Motor neuron (in vitro differentiated cells): ENCODE results near the gene PAK6. TPM values are rescaled to one million over a fixed set of nuclear protein-coding genes. Genes with fewer than 3 reads are reported as not detected.

Experiments used
- ATAC-seq, 8 experiments: fragments of 200-7000 bp; cut with Tn5 transposase; replicated peaks in 6 of 8; 2 replicates each; pipeline ENCODE4 v1.8.0; 2021; ENCODE audit warnings: mild to moderate bottlenecking in 8 of 8, moderate library complexity in 8 of 8
- H3K27ac ChIP-seq, 2 donors: fragments of 250-450 bp; sonication (Bioruptor Pico); 2 replicates each; pipeline ENCODE4 v1.9.0; 2021; ENCODE audit warnings: antibody characterized with exemption in 2 of 2, mild to moderate bottlenecking in 2 of 2, moderate library complexity in 1 of 2
- H3K4me1 ChIP-seq, 2 donors: fragments of 250-450 bp; sonication (Bioruptor Pico); replicated peaks in 1 of 2; 2 replicates each; pipeline ENCODE4 v1.6.1; 2021; ENCODE audit warnings: antibody characterized with exemption in 2 of 2, mild to moderate bottlenecking in 2 of 2, moderate library complexity in 1 of 2
- H3K4me3 ChIP-seq, 5 donors: fragments of 250-450 bp; sonication (Bioruptor Pico); 2 replicates each; pipeline ENCODE4 v1.9.0; 2021; ENCODE audit warnings: antibody characterized with exemption in 5 of 5, mild to moderate bottlenecking in 5 of 5, moderate library complexity in 4 of 5
- WGBS, 10 experiments: fragments of 450-650 bp; shearing (Covaris generic); methylation state at CpG; one replicate each; pipeline ENCODE4 v1.0.0; 2022; 5-methylcytosine and 5-hydroxymethylcytosine counted together
- in situ Hi-C, 9 experiments: fragments of 400-800 bp; cut with MboI; loops; one replicate each; pipeline ENCODE4 v1.15.0; 2021; ENCODE audit warnings: low sequenced_read_pairs in 9 of 9, low pct_unique_long_range_greater_than_20kb in 2 of 9; ENCODE audit not compliant: unreplicated experiment in 9 of 9
- total RNA-seq, 8 experiments: library from RNA; unstranded; fragments of 300-600 nt; gene quantifications; 2 replicates each; pipeline versions ENCODE4 v1.2.3 to v1.2.4, GENCODE V29; 2022

The PAK6 gene
- total RNA-seq, 8 experiments from 2014 or later, result 0.56 to 13.1 (median 2.3) TPM

- in situ Hi-C loops, result no loop called here
- ATAC-seq, result peak in 5 of 8 experiments; percentile 7 to 18 (median 9)
- WGBS, 10 experiments, result 34 to 80% (median 53%) methylated on average over 1 to 3 of the region's 7 CpGs; no CpG with 5 or more reads in 7 of the 10 experiments
- Histone ChIP-seq H3K4me3 (no peak overlapping the region), H3K4me1 (peaks cover 18 to 29% of the 10 kb centered on the region in 2 donors), H3K27ac (no peak overlapping the region)
Measured at GRCh38 chr15:40306908-40307307, 68.0 kb downstream of the PAK6 start.

GRCh38 chr15:40307421-40308211 lies 68.8 kb downstream of the PAK6 start, which contains the start of gene PLCB2:
Gene PLCB2 (minus strand): TSS chr15:40307935. CDS start chr15:40307672, 263 bp downstream.
- no peak within 1 kb of the TSS for H3K4me3 ChIP-seq
- peak in 7 of 8 experiments; percentile 37 to 76 (median 67) for ATAC-seq

GRCh38 chr15:40309344-40309862 lies 70.5 kb downstream of the PAK6 start:
- in situ Hi-C loops, result no loop called here
- Histone ChIP-seq H3K4me3 (no peak overlapping the region), H3K4me1 (peaks cover 18 to 33% of the 10 kb centered on the region in 2 donors), H3K27ac (no peak overlapping the region)
- 65 to 100% (median 84%) methylated on average over 1 to 7 of the region's 8 CpGs; no CpG with 5 or more reads in 2 of the 10 experiments for WGBS, 10 experiments
- ATAC-seq, result no peak

More at GRCh38 chr15:40307421-40308211, 68.8 kb downstream of the PAK6 start, which contains the start of gene PLCB2:
- WGBS, 10 experiments, result 60 to 93% (median 60%) methylated on average over 1 to 2 of the region's 15 CpGs; no CpG with 5 or more reads in 7 of the 10 experiments
- in situ Hi-C loops, result no loop called here
- peak within 1 kb of the TSS in 1 of 2 donors; percentile 49 for H3K27ac ChIP-seq
- peaks cover 18 to 29% of the 10 kb centered on the region in 2 donors for H3K4me1 ChIP-seq

- H3K27ac ChIP-seq, result no peak overlapping the region
- ATAC-seq, result peak; percentile 47 to 86 (median 68)
Measured at GRCh38 chr15:40310001-40310959, 71.4 kb downstream of the PAK6 start.

GRCh38 chr15:40310993-40311392 lies 72.1 kb downstream of the PAK6 start:
- in situ Hi-C loops, result no loop called here
- H3K4me1 ChIP-seq, result peaks cover 18 to 33% of the 10 kb centered on the region in 2 donors
- 0 to 49% (median 34%) methylated on average over 1 to 3 of the region's 3 CpGs; no CpG with 5 or more reads in 1 of the 10 experiments for WGBS, 10 experiments
- no peak for ATAC-seq
- no peak overlapping the region for H3K4me3 ChIP-seq
- no peak overlapping the region for H3K27ac ChIP-seq

More at GRCh38 chr15:40310001-40310959, 71.4 kb downstream of the PAK6 start:
- 0 to 40% (median 0%) methylated on average over 1 to 4 of the region's 4 CpGs; no CpG with 5 or more reads in 1 of the 10 experiments for WGBS, 10 experiments
- Histone ChIP-seq H3K4me3 (no peak overlapping the region), H3K4me1 (peaks cover 18 to 33% of the 10 kb centered on the region in 2 donors)
- in situ Hi-C loops, result no loop called here

- no peak overlapping the region for H3K27ac ChIP-seq
- ATAC-seq, result no peak
- WGBS, 10 experiments, result 53 to 100% (median 81%) methylated on average over 2 to 9 of the region's 10 CpGs; no CpG with 5 or more reads in 2 of the 10 experiments
- in situ Hi-C loops, result no loop called here
- H3K4me3 ChIP-seq, result no peak overlapping the region
- H3K4me1 ChIP-seq, result peaks cover 19 to 26% of the 10 kb centered on the region in 2 donors
Measured at GRCh38 chr15:40312370-40313158, 73.7 kb downstream of the PAK6 start.

- Histone ChIP-seq H3K4me3 (no peak overlapping the region), H3K4me1 (peaks cover 16 to 18% of the 10 kb centered on the region in 2 donors), H3K27ac (no peak overlapping the region)
- peak in 6 of 8 experiments; percentile 50 to 84 (median 64) for ATAC-seq
- WGBS, 10 experiments, result 0 to 71% (median 61%) methylated on average over 3 to 8 of the region's 10 CpGs; no CpG with 5 or more reads in 3 of the 10 experiments
- in situ Hi-C loops, result no loop called here
Measured at GRCh38 chr15:40313531-40314398, 74.9 kb downstream of the PAK6 start.

GRCh38 chr15:40314723-40315276 lies 75.9 kb downstream of the PAK6 start:
- Histone ChIP-seq H3K27ac (no peak overlapping the region), H3K4me1 (peaks cover 8 to 12% of the 10 kb centered on the region in 2 donors), H3K4me3 (no peak overlapping the region)
- no peak for ATAC-seq
- 40 to 93% (median 78%) methylated on average over 1 to 4 of the region's 4 CpGs for WGBS, 10 experiments
- in situ Hi-C loops, result no loop called here

- 25 to 100% (median 83%) methylated on average over 1 to 3 of the region's 3 CpGs; no CpG with 5 or more reads in 3 of the 10 experiments for WGBS, 10 experiments
- H3K4me3 ChIP-seq, result no peak overlapping the region
- in situ Hi-C loops, result no loop called here
- H3K27ac ChIP-seq, result no peak overlapping the region
- peak in 1 of 8 experiments; percentile 28 for ATAC-seq
- H3K4me1 ChIP-seq, result peaks cover 8 to 20% of the 10 kb centered on the region in 2 donors
Measured at GRCh38 chr15:40316931-40317330, 78.1 kb downstream of the PAK6 start.

- H3K4me3 ChIP-seq, result no peak overlapping the region
- H3K4me1 ChIP-seq, result peaks cover 10 to 20% of the 10 kb centered on the region in 2 donors
- 0 to 79% (median 72%) methylated on average over 1 to 4 of the region's 4 CpGs for WGBS, 10 experiments
- no peak for ATAC-seq
- in situ Hi-C loops, result no loop called here
- H3K27ac ChIP-seq, result no peak overlapping the region
Measured at GRCh38 chr15:40317580-40317979, 78.7 kb downstream of the PAK6 start.

- peaks cover 17 to 27% of the 10 kb centered on the region in 2 donors for H3K4me1 ChIP-seq
- ATAC-seq, result no peak
- in situ Hi-C loops, result no loop called here
- no peak overlapping the region for H3K27ac ChIP-seq
- H3K4me3 ChIP-seq, result no peak overlapping the region
- 78% methylated on average over 1 of the region's 1 CpG; no CpG with 5 or more reads in 9 of the 10 experiments for WGBS, 10 experiments
Measured at GRCh38 chr15:40320409-40320808, 81.5 kb downstream of the PAK6 start.
